GM21723 (cell line): ENCODE measurements around the gene PPBP.
"Not testable (repeated sequence)": the region's sequence is repeated elsewhere in the genome, so short reads cannot be mapped to it uniquely, and the experiment has no call there.

Source experiments
- ATAC-seq: cut with Tn5 transposase; IDR thresholded peaks from one replicate; pipeline ENCODE4 v1.9.1; 2021; ENCODE audit warnings: mild to moderate bottlenecking, moderate library complexity; ENCODE audit not compliant: unreplicated experiment

Gene PPBP

DNA sequence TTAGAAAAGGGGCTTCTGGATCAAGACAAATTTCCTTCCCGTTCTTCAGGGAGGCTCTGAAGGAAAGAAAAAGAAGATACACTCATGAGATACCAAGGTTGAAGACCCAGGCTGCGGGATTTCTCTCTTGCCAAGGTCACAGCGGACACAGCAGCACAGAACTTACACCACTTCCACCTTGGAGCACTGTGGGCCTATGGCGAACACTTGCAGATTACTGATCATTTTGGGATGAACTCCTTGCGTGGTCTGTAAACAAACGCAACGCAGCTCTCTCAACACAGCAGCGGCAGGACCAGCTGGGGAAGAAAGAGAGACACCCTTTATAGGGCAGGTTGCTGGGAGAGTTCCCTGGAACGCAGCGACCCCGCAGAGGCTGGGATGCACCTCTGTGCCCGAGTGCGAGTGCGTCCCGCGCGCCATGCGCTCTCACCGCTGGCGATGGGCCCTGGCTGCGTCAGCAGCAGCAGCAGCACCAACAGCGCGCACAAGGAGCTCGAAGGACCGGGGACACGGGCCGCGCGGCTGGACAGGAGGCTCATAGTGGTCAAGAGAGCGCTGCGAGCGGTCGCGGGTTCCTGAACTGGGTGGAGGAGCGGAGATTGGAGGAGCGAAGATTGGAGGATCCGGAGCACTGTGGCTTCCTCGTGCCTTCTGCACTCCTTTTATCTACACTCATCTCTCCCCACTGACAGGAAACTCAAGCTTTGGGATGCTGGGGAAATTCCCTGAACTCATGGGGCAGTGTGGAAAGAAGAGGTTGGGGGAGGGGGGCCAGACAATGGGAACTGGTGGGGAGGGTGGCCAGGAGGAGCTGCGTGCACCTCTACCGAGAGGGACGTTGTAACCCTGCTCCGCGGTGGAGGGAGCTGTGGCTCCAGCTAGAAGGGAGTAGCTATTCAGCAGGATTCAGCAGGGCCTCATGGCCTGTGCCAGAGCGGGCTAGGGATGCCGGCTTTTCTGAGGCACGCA is 10.3 kb upstream of the PPBP start, which contains the start of gene CXCL5:
Gene CXCL5, minus strand, starts transcription at position 638 of the 972 bp plus-strand sequence. Its CDS starts 96 bp downstream, at position 542.
- no peak for ATAC-seq

DNA sequence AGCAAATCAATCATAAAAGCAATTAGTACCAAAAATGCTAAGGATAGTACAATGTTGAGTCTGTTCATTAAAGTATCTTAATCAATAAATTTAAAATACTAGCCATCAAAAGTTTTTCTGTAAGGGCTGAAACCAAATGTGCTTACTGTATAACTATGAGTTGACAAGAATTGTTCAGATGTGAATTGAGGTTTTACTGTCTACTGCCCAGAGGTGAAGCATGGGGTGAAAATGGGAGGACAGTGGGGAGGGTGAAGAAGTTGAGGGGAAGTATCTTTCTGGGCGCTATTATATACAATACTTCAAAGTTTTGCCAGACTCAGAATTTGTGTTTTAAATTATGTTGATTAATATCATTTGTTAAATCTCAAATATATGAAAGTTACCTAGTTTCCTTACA is 4.1 kb upstream of the PPBP start:
- ATAC-seq: no peak

DNA sequence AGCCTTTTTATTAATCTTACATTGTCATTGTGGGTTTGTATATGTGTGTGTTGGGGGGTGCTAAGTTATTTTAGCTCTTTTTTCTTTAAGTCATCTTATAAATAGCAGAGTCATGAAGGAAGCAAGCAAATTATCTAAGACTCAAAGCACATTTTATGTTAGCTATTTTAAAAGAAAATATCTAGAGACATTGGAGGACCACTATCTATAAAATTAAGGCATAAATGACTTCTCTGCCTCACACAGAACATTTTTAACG is 3.7 kb upstream of the PPBP start:
- ATAC-seq: no peak

DNA sequence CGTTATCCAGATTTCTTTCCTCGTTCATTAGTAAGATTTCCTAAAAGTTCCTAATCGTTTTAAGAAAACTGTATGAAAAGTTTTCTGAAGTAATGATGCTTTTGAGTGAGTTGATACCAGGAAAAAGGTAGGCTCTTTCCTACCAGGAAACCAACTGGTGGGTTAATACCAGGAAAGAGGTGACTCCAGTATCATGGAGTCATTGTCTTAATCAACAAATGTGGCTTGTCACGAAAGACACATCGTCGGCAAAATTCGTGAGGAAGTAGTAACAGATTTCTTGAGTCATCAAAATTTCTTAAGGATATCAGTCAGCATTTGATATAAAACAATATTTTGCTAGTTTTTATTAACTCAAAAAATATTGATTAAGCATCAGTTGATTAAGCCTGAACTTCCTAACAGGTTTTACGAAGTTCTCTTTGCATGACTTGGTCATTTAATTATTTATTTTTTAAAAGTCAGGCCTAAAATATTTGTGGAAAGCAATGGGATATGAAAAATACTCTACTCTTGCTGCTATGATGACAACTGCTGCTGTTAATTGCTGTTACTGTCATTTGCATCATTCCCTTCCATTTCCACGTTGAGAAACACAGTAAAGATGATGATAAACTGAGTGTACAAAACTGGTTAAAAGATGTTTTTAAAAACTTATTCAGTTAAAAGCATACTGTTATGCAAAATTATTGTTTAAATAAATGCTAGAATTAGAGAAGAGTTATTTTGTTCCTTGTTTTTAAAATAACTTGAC is 3.2 kb upstream of the PPBP start:
- ATAC-seq: no peak

DNA sequence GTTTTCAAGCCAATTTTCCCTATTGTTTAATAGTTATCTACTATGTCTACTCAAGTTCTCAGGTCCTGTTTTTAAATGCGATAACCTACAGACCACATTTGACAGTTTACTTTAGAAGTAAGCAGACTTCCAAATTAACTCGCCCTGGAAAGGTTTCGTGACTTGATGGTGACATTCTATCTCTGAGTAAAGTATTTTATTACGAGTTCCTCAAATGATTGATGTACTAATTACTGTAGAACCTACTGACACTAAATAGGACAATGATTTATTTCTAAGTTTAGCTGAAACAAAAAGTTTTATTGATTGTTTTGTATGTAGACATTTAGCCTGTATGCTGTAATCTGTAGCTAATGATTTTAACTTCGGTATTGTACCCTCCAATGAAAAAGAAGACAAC is 1.9 kb upstream of the PPBP start:
- ATAC-seq: no peak

DNA sequence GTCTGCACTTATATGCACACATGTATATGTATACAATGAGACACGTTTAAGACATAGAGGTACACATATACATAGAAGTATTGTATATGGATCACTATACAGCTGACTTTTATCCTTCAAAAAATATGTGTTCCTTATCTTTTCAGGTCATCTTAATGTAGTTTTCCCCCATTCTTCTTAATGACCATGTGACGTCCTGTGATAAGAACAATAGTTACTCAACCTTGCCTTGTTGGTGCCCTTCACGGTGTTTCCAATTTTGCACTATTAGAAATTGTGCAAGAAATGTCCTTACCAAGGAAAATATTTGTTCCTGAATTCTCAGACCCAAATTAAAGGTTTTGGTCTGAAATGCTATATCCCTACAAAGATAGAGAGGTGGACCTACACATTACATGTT is 1.0 kb upstream of the PPBP start:
- no peak for ATAC-seq

DNA sequence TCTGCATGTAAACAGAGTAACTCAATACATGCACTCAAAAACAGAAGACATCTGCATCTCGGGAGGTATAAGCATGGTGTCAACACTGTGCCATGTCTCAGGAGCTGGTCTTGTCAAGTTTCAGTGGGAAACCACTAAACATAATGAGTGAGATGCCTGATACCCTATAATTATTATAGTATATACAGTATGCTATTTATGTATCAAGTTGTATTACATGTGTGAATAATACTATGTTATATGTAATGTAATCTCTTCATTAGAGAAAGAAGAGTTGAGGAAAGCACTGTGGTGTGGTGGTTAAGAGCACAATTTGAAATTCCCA is 2.5 kb downstream of the PPBP start:
- no peak for ATAC-seq

DNA sequence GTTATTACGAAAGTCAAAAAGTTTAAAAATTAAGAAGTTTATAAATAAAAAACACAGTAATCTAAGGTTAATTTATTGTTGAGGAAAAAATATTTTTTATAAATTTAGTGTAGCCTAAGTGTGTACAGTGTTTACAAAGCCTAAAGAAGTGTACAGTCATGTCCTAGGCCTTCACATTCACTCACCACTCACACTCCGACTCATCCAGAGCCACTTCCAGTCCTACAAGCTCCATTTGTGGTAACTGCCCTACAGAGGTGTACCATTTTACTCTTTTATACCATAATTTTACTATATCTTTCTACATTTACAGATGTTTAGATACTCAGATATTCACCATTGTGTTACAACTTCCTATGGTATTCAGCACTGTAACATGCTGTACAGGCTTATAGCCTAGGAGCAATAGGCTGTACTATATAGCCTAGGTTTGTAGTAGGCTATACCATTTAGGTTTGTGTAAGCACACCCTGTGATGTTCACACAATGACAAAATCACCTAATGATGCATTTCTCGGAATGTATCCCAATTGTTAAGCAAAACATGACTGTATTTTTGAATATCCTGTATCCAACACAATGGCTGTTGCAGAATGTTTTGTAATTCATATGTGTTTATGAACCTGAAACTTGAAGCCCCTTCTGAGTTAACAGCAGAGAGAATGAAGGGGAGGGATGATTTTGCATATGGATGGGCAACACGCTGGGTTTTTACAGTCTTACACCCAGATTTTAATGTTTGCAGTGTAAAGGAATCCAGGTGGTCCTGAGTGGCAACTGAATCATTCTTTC is 3.1 kb downstream of the PPBP start:
- no peak for ATAC-seq

DNA sequence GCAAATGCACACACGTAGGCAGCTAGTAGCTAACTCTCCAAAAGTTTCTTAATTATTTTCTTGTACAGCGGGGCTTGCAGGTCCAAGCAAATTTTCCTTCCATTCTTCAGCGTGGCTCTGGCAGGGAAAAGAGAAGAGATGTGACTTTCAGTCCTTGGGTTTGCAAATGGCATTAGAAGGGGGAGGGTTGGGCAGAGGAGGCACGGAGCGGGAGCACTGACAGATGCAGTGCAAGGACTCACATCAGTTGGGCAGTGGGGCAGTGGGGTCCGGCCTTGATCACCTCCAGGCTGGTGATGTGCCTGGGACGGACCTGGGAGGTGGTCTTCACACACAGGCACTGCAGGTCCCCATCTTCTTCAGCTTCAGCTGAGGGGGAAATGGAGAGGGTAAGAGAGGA is 6.8 kb downstream of the PPBP start:
- not testable (repeated sequence) for ATAC-seq

DNA sequence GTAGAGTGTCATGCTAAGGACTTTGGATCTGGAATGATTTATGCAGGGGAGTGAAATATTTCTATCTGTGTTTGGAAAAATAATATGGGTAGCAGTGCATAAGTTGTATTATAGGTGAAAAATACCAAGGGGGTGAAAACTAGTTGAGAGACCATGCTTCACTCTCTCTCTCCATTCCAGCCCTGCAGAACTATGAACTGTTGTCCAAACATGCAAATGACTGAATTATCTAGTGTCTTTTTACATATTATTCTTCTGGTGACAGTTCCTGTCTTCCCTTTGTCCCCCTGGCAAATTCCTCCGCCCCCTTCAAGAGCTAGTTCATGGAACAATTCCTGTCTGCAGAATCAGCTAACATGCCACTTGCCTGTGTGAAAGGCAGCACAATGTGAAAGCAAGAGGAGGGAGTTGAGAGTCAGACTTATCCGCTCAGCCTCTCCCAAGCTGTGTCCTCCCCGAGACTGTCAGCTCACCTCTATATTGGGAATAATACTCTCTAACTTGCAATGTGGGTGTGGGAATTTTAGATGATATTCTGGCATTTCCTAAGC is 8.5 kb downstream of the PPBP start:
- no peak for ATAC-seq

DNA sequence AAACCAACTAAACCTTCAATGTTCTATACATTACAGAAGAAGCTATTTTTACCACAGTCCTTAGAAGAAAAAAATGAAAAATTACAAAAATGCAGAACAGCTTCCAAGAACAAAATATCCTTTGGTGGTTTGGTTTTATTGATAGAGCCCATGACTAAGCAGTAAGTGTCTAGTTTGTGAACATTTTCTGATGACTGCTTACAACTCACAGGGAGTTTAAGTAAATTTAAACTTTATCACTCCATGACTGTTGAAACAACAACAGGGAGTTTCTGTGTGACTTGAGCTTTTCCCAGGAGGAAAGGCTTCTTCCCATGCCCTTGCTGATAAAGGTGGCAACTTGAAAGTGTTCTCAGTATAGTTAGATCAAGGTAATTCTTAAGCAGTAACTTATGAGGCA is 9.1 kb downstream of the PPBP start:
- no peak for ATAC-seq

DNA sequence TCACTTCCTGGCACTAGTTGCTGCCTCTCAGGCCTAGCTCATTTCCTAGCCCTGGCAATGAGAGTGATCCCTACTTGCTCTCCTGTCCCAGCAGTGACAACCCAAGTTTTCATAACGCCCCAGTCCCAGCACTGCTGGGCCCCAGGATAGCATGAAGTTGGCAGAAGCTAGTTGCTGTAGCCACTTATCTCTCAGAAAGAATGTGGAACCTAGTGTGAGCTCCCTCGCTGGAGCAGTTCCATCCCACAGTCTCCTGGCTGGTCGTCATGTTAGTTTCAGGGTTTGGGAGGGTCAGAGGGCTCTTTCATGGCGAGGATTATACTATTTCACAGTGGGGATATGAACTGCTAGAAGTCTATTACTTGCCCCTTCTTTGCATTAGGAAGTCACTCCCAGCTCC is 11.3 kb downstream of the PPBP start:
- no peak for ATAC-seq

DNA sequence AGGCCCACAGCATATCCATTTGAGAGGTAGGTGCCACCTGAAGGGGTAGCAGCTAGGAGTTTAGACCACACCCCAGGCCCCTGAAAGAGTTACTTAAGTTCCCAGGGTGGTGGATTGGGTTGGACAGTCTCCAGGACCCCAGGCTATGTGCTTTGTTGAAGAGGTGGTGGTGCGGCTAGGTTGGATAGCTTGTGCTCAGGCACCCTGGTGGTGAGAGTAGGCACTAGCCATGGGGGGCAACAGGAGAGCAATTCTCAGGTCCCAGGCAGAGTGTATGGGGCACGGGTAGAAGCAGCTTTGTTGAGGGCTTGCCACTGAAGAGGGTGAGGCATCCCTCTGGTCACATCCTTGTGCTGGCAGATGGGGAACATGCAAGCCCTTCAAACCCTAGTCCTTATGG is 11.8 kb downstream of the PPBP start:
- no peak for ATAC-seq

DNA sequence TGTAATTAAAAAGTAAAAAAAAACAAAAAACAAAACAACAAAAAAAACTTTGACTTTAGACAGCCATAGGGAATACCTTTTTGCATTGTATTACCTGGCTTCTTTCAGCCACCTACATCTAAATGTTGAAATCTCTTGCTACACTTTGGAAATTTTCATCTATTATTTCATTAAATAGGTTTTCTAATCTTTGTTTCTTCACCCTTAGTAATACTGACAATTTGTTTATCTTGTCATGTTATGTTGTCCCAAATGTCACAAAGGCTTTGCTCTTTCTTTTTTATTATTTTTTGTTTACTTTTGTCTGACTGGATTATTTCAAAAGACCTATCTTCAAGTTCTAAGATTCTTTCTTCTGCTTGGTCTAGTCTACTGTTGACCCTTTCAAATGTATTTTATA is 13.6 kb downstream of the PPBP start:
- ATAC-seq: no peak

DNA sequence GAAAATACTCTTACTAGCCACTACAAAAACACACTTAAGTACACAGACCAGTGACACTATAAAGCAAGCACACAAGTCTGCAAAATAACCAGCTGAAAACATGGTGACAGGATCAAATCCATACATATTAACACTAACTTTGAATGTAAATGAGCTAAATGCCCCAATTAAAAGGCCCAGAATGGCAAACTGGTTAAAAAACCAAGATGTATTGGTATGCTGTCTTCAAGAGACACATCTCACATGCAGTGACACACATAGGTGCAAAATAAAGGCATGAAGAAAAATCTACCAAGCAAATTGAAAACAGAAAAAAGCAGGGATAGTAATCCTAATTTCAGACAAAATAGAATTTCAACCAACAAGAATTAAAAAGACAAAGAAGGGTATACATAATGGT is 17.0 kb downstream of the PPBP start:
- ATAC-seq: no peak

DNA sequence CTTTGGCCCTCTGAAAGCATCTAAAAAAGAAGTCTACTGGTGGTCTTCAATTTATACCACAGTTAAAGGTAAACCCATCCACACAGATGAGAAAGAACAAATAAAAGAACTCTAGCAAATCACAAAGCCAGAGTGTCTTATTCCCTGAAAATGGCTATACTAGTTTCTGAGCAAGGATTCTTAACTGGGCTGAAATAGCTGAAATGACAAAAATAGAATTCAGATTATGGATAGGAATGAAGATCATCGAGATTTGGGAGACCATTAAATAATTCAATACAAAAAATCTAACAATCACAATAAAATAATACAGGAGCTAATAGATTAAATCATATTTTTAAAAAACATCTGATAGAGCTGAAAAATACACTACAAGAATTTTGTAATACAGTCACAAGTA is 18.0 kb downstream of the PPBP start:
- ATAC-seq: no peak

DNA sequence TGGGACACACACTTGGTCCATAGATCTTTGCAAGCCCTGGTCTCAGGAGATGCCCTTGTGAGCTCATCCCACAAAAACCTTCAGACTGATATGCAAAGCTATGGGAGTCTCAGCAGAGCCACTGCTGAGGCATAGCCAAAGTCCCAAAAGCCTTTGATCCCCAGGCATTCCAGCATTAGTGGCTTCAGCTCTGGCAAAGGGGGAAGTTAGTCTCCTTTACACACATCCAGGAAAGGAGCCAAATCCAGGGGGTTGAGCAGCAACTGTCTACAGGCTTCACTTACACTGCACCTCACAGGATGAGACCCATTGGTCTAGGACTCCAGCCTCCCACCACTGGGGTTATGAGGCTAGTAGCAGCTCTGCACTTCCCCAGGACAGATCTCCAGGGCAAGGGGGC is 20.1 kb downstream of the PPBP start:
- no peak for ATAC-seq

DNA sequence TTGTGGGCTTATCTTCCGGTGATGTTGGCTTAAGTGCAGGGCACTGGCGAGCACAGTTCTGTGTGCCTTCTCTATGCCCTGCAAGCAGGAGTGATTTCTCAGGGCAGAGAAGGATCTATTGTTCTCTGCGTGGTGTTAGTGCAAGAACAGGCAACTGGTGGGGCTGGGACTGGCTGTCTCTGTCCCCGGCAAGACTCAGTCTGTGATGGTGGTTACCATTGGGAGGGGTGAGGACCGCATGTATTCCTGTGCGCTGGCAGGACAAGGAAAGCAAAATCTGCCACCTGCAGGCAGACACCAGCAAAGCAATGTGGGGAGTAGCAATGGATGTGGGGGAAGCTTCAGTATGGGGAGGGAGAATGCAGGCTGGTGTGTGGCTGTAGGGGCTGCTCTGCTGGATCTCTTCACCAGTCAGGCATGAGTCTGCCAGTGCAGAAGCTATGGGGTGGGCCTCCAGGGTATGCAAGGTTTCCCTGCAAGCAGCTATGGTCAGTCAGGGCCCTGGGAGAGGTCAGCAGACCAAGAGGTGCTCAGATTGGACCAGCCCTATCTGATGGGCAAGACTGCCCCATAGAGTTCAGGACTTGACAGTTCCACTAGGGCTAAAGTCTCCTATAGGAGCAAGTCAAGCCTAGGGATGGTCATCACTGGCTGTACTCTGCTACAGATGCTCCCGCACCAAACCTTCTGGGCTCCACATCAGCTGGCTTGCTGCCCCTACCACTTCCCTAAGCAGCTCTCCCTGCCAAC is 23.0 kb downstream of the PPBP start:
- ATAC-seq: no peak

DNA sequence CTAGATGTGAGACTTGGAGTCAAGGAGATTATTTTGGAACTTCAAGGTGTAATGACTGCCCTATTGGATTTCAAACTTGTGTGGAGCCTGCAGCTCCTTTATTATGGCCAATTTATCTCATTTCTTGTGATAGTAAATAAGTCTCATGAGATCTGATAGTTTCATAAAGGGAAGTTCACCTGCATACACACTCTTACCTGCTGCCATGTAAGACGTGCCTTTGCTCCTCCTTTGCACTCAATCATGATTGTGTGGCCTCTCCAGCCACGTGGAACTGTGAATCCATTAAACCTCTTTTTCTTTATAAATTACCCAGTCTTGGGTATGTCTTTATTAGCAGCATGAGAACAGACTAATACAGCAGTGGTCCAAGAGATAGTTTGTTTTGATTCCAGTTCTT is 25.3 kb downstream of the PPBP start:
- no peak for ATAC-seq

DNA sequence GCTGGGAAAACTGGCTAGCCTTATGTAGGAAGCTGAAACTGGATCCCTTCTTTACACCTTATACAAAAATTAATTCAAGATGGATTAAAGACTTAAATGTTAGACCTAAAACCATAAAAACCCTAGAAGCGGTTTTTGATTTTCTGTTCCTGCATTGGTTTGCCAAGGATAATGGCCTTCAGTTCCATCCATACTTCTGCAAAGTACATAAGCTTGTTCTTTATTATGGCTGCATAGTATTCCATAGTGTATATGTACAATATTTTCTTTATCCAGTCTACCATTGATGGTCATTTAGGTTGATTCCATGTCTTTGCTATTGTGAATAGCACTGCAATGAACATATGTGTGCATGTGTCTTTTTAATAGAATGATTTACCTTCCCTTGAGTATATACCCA is 28.9 kb downstream of the PPBP start:
- ATAC-seq: not testable (repeated sequence)

DNA sequence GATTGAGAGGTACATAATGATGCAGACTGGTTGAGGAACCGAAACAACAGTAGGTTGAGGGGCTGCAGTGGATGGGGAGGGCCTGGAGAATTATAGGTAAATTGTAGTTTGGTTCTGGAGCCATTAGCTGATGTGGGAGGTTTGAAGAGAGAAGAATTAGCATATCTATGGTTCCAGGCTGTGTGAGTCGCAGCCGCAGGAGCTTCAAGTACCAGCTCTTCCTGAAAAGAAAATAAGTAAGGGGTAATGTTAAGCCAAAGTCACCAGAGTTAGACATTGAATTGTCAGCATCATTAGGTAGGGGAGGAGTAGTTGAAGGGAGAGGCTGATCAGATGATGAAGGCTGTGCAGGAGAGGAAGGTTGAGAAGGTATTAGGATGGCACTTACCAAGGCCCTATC is 35.6 kb downstream of the PPBP start:
- ATAC-seq: no peak
